Measurements from ENCODE around the gene RPS6KA2.

- TF ChIP-seq POLR2A (IDR thresholded peaks at IDR 0.05) = no peak
- TF ChIP-seq, protein P1, sequence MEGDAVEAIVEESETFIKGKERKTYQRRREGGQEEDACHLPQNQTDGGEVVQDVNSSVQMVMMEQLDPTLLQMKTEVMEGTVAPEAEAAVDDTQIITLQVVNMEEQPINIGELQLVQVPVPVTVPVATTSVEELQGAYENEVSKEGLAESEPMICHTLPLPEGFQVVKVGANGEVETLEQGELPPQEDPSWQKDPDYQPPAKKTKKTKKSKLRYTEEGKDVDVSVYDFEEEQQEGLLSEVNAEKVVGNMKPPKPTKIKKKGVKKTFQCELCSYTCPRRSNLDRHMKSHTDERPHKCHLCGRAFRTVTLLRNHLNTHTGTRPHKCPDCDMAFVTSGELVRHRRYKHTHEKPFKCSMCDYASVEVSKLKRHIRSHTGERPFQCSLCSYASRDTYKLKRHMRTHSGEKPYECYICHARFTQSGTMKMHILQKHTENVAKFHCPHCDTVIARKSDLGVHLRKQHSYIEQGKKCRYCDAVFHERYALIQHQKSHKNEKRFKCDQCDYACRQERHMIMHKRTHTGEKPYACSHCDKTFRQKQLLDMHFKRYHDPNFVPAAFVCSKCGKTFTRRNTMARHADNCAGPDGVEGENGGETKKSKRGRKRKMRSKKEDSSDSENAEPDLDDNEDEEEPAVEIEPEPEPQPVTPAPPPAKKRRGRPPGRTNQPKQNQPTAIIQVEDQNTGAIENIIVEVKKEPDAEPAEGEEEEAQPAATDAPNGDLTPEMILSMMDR (IDR thresholded peaks at IDR 0.05) = no peak
Observed at GRCh38 chr6:166567813-166568212, 59.2 kb downstream of the RPS6KA2 start.
